ENCODE measurements around the gene EPG5.

Gene EPG5

GRCh38 chr18:45847119-45847518 lies 120.0 kb downstream of the EPG5 start:
- in situ Hi-C loops (cut with MboI; ENCODE audit: low sequenced_read_pairs, unreplicated experiment): no loop called here
- DNase-seq (ENCODE audit: low spot score): no peak
- TF ChIP-seq CTCF (IDR thresholded peaks at IDR 0.05; ENCODE audit: borderline replicate concordance, control extremely low read depth, extremely low read depth, insufficient read depth, missing control alignments): no peak

DNA sequence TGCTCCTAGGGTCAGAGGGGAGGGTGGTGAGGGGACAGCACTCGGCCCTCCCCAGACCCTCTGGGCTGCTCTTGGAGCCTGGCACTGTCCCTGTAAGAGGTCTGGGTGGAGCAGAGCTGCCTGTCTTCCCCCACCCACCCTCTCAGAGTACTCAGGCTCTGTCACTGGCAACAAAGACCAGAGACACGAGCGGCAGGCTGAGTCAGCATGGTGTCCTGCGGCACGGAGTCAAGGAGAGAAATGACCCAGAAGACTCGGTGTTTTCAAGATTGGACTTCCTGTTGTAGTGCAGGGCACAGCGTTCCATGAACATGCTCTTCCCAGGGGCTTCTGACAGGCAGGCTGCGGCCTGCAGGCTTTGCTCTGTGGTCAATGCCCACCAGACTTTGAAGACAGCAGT lies 121.7 kb downstream of the EPG5 start:
- in situ Hi-C loops (cut with MboI; ENCODE audit: low sequenced_read_pairs, unreplicated experiment): no loop called here
- no peak for TF ChIP-seq CTCF (IDR thresholded peaks at IDR 0.05; ENCODE audit: borderline replicate concordance, control extremely low read depth, extremely low read depth, insufficient read depth, missing control alignments)
- DNase-seq (ENCODE audit: low spot score): no peak

DNA sequence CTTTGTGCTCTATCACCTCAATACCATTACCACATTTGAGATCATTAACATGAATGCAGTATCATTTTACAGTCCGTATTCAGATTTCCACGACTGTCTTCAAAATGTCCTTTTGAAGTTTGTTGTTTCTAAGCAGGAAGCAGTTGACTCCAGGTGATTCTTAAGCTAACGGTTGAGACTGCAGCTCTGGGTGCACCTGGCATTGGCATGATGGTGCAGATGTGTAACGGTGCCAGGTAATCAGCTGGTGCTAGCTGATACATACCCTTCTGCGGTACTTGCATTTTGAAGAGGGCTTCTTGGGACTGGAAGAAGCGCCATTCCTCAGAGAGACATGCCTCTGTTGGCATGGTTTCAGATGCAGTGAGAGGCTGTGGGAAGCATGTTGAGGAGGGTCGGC lies 122.2 kb downstream of the EPG5 start:
- DNase-seq (ENCODE audit: low spot score): no peak
- in situ Hi-C loops (cut with MboI; ENCODE audit: low sequenced_read_pairs, unreplicated experiment): no loop called here
- no peak for TF ChIP-seq CTCF (IDR thresholded peaks at IDR 0.05; ENCODE audit: borderline replicate concordance, control extremely low read depth, extremely low read depth, insufficient read depth, missing control alignments)

- no peak for DNase-seq (ENCODE audit: low spot score)
- no peak for TF ChIP-seq CTCF (IDR thresholded peaks at IDR 0.05; ENCODE audit: borderline replicate concordance, control extremely low read depth, extremely low read depth, insufficient read depth, missing control alignments)
- in situ Hi-C loops (cut with MboI; ENCODE audit: low sequenced_read_pairs, unreplicated experiment): no loop called here
Measured at GRCh38 chr18:45843019-45843418, 124.1 kb downstream of the EPG5 start.

DNA sequence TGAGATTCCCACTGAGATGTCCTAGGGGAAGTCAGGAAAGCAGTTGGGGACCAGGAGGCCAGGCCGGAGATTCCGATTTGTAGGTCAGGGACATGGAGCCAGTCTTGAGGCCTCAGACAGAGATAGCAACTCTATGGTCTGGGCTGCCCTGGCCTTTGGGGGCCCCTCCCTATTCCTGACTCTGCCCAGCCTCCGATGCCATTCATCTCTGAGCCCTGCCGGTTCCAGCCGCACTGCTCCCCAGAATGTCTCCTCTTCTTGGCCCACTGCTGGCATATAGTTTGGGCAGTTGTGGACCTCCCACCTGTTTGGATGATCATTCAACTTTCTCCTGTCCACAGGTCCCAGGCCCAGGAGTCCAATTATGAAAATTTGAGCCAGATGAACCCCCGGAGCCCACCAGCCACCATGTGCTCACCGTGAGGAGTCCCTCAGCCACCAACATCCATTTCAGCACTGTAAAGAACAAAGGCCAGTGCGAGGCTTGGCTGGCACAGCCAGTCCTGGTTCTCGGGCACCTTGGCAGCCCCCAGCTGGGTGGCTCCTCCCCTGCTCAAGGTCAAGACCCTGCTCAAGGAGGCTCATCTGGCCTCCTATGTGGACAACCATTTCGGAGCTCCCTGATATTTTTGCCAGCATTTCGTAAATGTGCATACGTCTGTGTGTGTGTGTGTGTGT lies 125.2 kb downstream of the EPG5 start:
- in situ Hi-C loops (cut with MboI; ENCODE audit: low sequenced_read_pairs, unreplicated experiment): no loop called here
- no peak for DNase-seq (ENCODE audit: low spot score)
- TF ChIP-seq CTCF (IDR thresholded peaks at IDR 0.05; ENCODE audit: borderline replicate concordance, control extremely low read depth, extremely low read depth, insufficient read depth, missing control alignments): no peak

DNA sequence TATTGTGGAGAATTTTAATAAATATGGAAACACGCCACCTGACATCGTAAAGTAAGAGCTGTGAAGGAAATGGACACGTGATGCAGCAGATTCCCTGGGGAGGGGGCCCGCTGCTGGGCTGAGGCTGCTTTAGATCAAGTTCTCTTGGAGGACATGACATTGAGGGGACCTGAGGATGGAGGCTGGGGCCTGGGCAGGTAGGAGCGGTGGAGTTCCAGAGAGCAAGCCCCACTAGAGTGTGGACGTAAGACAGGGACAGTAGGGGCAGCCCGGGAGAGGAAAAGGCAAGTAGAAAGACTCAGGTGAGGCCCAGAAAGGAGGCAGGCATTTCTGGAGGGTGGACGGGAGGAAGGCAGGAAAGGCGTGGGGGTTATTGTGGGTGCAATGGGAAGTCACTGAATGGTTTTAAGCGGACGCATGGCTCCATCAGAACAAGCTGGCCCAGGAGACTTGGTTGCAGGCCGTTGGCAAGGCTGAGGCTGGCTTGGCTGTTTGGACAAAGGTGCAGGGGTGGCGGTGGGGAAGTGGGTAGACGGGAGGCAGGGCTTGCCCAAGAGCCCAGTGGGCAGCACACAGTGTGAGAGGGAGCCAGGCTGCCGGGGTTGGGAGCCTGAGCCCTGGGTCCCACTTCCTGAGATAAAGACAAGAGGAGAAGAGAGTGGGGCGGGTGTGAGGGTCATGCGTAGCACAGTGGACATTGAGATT lies 125.9 kb downstream of the EPG5 start:
- in situ Hi-C loops (cut with MboI; ENCODE audit: low sequenced_read_pairs, unreplicated experiment): no loop called here
- no peak for TF ChIP-seq CTCF (IDR thresholded peaks at IDR 0.05; ENCODE audit: borderline replicate concordance, control extremely low read depth, extremely low read depth, insufficient read depth, missing control alignments)
- no peak for DNase-seq (ENCODE audit: low spot score)

Data from GM13976 (cell line).